Esophagus muscularis mucosa (tissue), 4 donors: ENCODE results near the gene COL5A1.

Experiments
- CTCF ChIP-seq, 3 experiments: fragments of 200-600 bp in 2 of 3; fragments of 450-650 bp in 1 of 3; sonication (generic) in 2 of 3; IDR thresholded peaks; one replicate each; pipeline ENCODE4 v1.5.1; 2017 to 2019; ENCODE audit warnings: antibody characterized with exemption in 3 of 3, mild to moderate bottlenecking in 2 of 3, moderate library complexity in 1 of 3
- EP300 ChIP-seq: sonication (generic); formaldehyde crosslinking; IDR thresholded peaks from one replicate; pipeline ENCODE4 v1.6.1; 2017; ENCODE audit warnings: antibody characterized with exemption
- POLR2A ChIP-seq: fragments of 450-650 bp; IDR thresholded peaks from one replicate; pipeline ENCODE4 v1.6.1; 2017; ENCODE audit warnings: antibody characterized with exemption, moderate library complexity, mild to moderate bottlenecking, low read depth
- POLR2AphosphoS5 ChIP-seq, 2 donors: sonication (generic); formaldehyde crosslinking; IDR thresholded peaks; one replicate each; pipeline ENCODE4 v1.6.1; 2017; ENCODE audit warnings: antibody characterized with exemption in 2 of 2

- TF ChIP-seq POLR2A = no peak
- no peak for TF ChIP-seq CTCF (IDR thresholded peaks at IDR 0.05)
- TF ChIP-seq POLR2AphosphoS5 (IDR thresholded peaks at IDR 0.05) = no peak
- no peak for TF ChIP-seq EP300
Observed at GRCh38 chr9:134685784-134686183, 44.2 kb downstream of the COL5A1 start.
